ENCODE data around the gene NFIB.

NFIB gene

GRCh38 chr9:14356351-14357265 is 42.7 kb upstream of the NFIB start:
- Histone ChIP-seq H3K4me3 (ENCODE audit: severe bottlenecking) (no peak overlapping the region), H3K36me3 (ENCODE audit: low read depth) (no peaks in the 10 kb centered on the region), H3K27ac (ENCODE audit: poor library complexity, severe bottlenecking) (no peak overlapping the region), H3K4me1 (ENCODE audit: insufficient read depth, poor library complexity, severe bottlenecking) (no peaks in the 10 kb centered on the region), H3K27me3 (ENCODE audit: insufficient read depth, poor library complexity, severe bottlenecking) (no peaks in the 10 kb centered on the region), H3K9me3 (ENCODE audit: severe bottlenecking) (no peaks in the 10 kb centered on the region)
- no peak for DNase-seq (ENCODE audit: low spot score)
- TF ChIP-seq, protein P1, sequence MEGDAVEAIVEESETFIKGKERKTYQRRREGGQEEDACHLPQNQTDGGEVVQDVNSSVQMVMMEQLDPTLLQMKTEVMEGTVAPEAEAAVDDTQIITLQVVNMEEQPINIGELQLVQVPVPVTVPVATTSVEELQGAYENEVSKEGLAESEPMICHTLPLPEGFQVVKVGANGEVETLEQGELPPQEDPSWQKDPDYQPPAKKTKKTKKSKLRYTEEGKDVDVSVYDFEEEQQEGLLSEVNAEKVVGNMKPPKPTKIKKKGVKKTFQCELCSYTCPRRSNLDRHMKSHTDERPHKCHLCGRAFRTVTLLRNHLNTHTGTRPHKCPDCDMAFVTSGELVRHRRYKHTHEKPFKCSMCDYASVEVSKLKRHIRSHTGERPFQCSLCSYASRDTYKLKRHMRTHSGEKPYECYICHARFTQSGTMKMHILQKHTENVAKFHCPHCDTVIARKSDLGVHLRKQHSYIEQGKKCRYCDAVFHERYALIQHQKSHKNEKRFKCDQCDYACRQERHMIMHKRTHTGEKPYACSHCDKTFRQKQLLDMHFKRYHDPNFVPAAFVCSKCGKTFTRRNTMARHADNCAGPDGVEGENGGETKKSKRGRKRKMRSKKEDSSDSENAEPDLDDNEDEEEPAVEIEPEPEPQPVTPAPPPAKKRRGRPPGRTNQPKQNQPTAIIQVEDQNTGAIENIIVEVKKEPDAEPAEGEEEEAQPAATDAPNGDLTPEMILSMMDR (IDR thresholded peaks at IDR 0.05; ENCODE audit: poor library complexity, severe bottlenecking), result no peak
- no peak for ATAC-seq (ENCODE audit: low read depth)

GRCh38 chr9:14354201-14354600 is 40.3 kb upstream of the NFIB start:
- Histone ChIP-seq H3K4me1 (ENCODE audit: insufficient read depth, poor library complexity, severe bottlenecking) (no peaks in the 10 kb centered on the region), H3K27me3 (ENCODE audit: insufficient read depth, poor library complexity, severe bottlenecking) (no peaks in the 10 kb centered on the region), H3K4me3 (ENCODE audit: severe bottlenecking) (no peak overlapping the region), H3K27ac (ENCODE audit: poor library complexity, severe bottlenecking) (no peak overlapping the region), H3K9me3 (ENCODE audit: severe bottlenecking) (no peaks in the 10 kb centered on the region), H3K36me3 (ENCODE audit: low read depth) (no peaks in the 10 kb centered on the region)
- TF ChIP-seq, protein P1 (IDR thresholded peaks at IDR 0.05; ENCODE audit: poor library complexity, severe bottlenecking), result no peak
- ATAC-seq (ENCODE audit: low read depth) (no peak), DNase-seq (ENCODE audit: low spot score) (no peak)

GRCh38 chr9:14353222-14354056 is 39.5 kb upstream of the NFIB start:
- Histone ChIP-seq H3K9me3 (ENCODE audit: severe bottlenecking) (no peaks in the 10 kb centered on the region), H3K27me3 (ENCODE audit: insufficient read depth, poor library complexity, severe bottlenecking) (peaks cover 5% of the 10 kb centered on the region)

GRCh38 chr9:14352503-14352902 is 38.6 kb upstream of the NFIB start:
- Histone ChIP-seq H3K4me3 (ENCODE audit: severe bottlenecking) (no peak overlapping the region), H3K9me3 (ENCODE audit: severe bottlenecking) (no peaks in the 10 kb centered on the region), H3K27me3 (ENCODE audit: insufficient read depth, poor library complexity, severe bottlenecking) (peaks cover 5% of the 10 kb centered on the region), H3K4me1 (ENCODE audit: insufficient read depth, poor library complexity, severe bottlenecking) (no peaks in the 10 kb centered on the region), H3K27ac (ENCODE audit: poor library complexity, severe bottlenecking) (no peak overlapping the region), H3K36me3 (ENCODE audit: low read depth) (no peaks in the 10 kb centered on the region)
- DNase-seq (ENCODE audit: low spot score) (no peak), ATAC-seq (ENCODE audit: low read depth) (no peak)
- TF ChIP-seq, protein P1 (IDR thresholded peaks at IDR 0.05; ENCODE audit: poor library complexity, severe bottlenecking), result no peak

More at GRCh38 chr9:14353222-14354056, 39.5 kb upstream of the NFIB start:
- H3K27ac ChIP-seq (ENCODE audit: poor library complexity, severe bottlenecking), result no peak overlapping the region
- H3K4me3 ChIP-seq (ENCODE audit: severe bottlenecking), result no peak overlapping the region
- TF ChIP-seq, protein P1 (IDR thresholded peaks at IDR 0.05; ENCODE audit: poor library complexity, severe bottlenecking), result peak; percentile 95
- ATAC-seq (ENCODE audit: low read depth) (peak; percentile 81), DNase-seq (ENCODE audit: low spot score) (peak; percentile 82)
- no peaks in the 10 kb centered on the region for H3K4me1 ChIP-seq (ENCODE audit: insufficient read depth, poor library complexity, severe bottlenecking)
- no peaks in the 10 kb centered on the region for H3K36me3 ChIP-seq (ENCODE audit: low read depth)

All from RWPE2 (cell line).